ENCODE measurements around the gene ZBTB45. TPM values are rescaled to one million over a fixed set of nuclear protein-coding genes. Genes with fewer than 3 reads are reported as not detected.

The ZBTB45 gene
- total RNA-seq, 1 experiment from 2014 or later, result 12.0 TPM

GRCh38 chr19:58561373-58562121 is 41.9 kb upstream of the ZBTB45 start:
- RAD21 ChIA-PET (ENCODE audit: low non-redundant PET in 1 of 2, low total read pairs in 2 of 2, uncharacterized antibody in 2 of 2, unreplicated experiment in 2 of 2), result no interaction called here
- Histone ChIP-seq H3K9ac (ENCODE audit: low read length) (no peak overlapping the region), H4K20me1 (ENCODE audit: insufficient read depth) (no peaks in the 10 kb centered on the region), H3K27ac (ENCODE audit: low read depth, low read length) (0 out of 2 replicates have a peak overlapping the region, but pooled peaks have one; percentile 98), H3K4me3 (replicated peaks in 1 of 2; ENCODE audit: low read depth in 1 of 2, low read length in 2 of 2) (no peak overlapping the region), H3K9me3 (ENCODE audit: control insufficient read depth in 1 of 2, insufficient read depth in 1 of 2, low read depth in 1 of 2, low read length in 2 of 2) (no peaks in the 10 kb centered on the region), H3K4me2 (ENCODE audit: low read length) (no peak overlapping the region), H2AFZ (ENCODE audit: low read depth, low read length, poor library complexity, severe bottlenecking) (no peak overlapping the region), H3K36me3 (ENCODE audit: control insufficient read depth in 1 of 2, insufficient read depth in 2 of 2, low read length in 2 of 2) (peaks cover 2 to 7% of the 10 kb centered on the region in 2 experiments; a peak in 2 of 4 replicates), H3K27me3 (ENCODE audit: insufficient read depth, low read length) (no peaks in the 10 kb centered on the region), H3K9me2 (ENCODE audit: insufficient read depth) (no peaks in the 10 kb centered on the region), H3K79me2 (ENCODE audit: insufficient read depth, low read length) (peaks cover 36% of the 10 kb centered on the region), H3K4me1 (ENCODE audit: control insufficient read depth in 1 of 2, insufficient read depth in 2 of 2, low read length in 2 of 2) (peaks cover 13 to 26% of the 10 kb centered on the region in 2 experiments)
- intact Hi-C loops (cut with micrococcal nuclease), result no loop called here
- DNase-seq (ENCODE audit: low read depth, low spot score), result no peak
- no TSS peak for BruUV-seq (replicated peaks)
- no peak for ATAC-seq
- no peak for TF ChIP-seq ELF1 (IDR thresholded peaks at IDR 0.05; ENCODE audit: borderline replicate concordance, low read depth)
- TF ChIP-seq EZH2phosphoT487 (IDR thresholded peaks at IDR 0.05; ENCODE audit: borderline replicate concordance), result no peak
- no peak for TF ChIP-seq FOSL1 (IDR thresholded peaks at IDR 0.05; ENCODE audit: low read depth)
- TF ChIP-seq ATF3 (IDR thresholded peaks at IDR 0.05), result no peak
- no peak for TF ChIP-seq POLR2AphosphoS5 (IDR thresholded peaks at IDR 0.05; ENCODE audit: low read depth, low read length)
- TF ChIP-seq ZBTB33 (IDR thresholded peaks at IDR 0.05; ENCODE audit: extremely low read depth, insufficient replicate concordance, low read length), result no peak
- no peak for TF ChIP-seq SRF (IDR thresholded peaks at IDR 0.05; ENCODE audit: low read depth)
- TF ChIP-seq RAD21 (IDR thresholded peaks at IDR 0.05; ENCODE audit: low read depth), result no peak
- TF ChIP-seq JUND (IDR thresholded peaks at IDR 0.05), result no peak
- TF ChIP-seq CBX3 (IDR thresholded peaks at IDR 0.05; ENCODE audit: low read depth), result no peak
- no peak for TF ChIP-seq TCF7L2 (IDR thresholded peaks at IDR 0.05; ENCODE audit: borderline replicate concordance, extremely low read depth, insufficient read depth, insufficient read length)
- TF ChIP-seq REST (IDR thresholded peaks at IDR 0.05; ENCODE audit: low read depth), result no peak
- no peak for TF ChIP-seq YY1 (IDR thresholded peaks at IDR 0.05; ENCODE audit: extremely low read depth, insufficient replicate concordance, low read depth, low read length)
- TF ChIP-seq SP1 (IDR thresholded peaks at IDR 0.05; ENCODE audit: low read depth), result no peak
- TF ChIP-seq ZNF274 (IDR thresholded peaks at IDR 0.05; ENCODE audit: low read depth, low read length), result no peak
- no peak for TF ChIP-seq MAX (IDR thresholded peaks at IDR 0.05)
- no peak for TF ChIP-seq CEBPB (IDR thresholded peaks at IDR 0.05; ENCODE audit: low read depth)
- no peak for TF ChIP-seq EZH2 (IDR thresholded peaks at IDR 0.05)
- no peak for TF ChIP-seq SIN3A (IDR thresholded peaks at IDR 0.05; ENCODE audit: low read depth)
- POLR2A ChIA-PET, result no interaction called here
- CTCF ChIA-PET, result no interaction called here
